GM12878 (cell line): ENCODE data around the gene CNN1. TPM values are rescaled to one million over a fixed set of nuclear protein-coding genes. Genes with fewer than 3 reads are reported as not detected.

ENCODE experiments used
- E2F4 ChIP-seq: IDR thresholded peaks from 2 replicates; pipeline ENCODE4 v1.6.1; 2012; ENCODE audit warnings: low read depth, low read length, improper control_type of control experiment
- HCFC1 ChIP-seq: fragments of 150-350 bp; IDR thresholded peaks from 2 replicates; pipeline ENCODE4 v1.6.1; 2014; ENCODE audit warnings: low read length
- HDGF ChIP-seq: fragments of 450-650 bp; IDR thresholded peaks from 2 replicates; pipeline ENCODE4 v1.6.1; 2016; ENCODE audit warnings: antibody characterized with exemption
- RELA ChIP-seq: fragments of 450-650 bp; IDR thresholded peaks from 2 replicates; pipeline ENCODE4 v1.8.0; 2014; ENCODE audit warnings: borderline replicate concordance; ENCODE audit not compliant: partially characterized antibody
- SRF ChIP-seq, 2 experiments: IDR thresholded peaks; 2 replicates each; pipeline ENCODE4 v1.6.1; 2011; ENCODE audit warnings: low read depth in 2 of 2, low read length in 2 of 2, mild to moderate bottlenecking in 1 of 2, moderate library complexity in 1 of 2
- TCF3 ChIP-seq: IDR thresholded peaks from 2 replicates; pipeline ENCODE4 v1.6.1; 2012; ENCODE audit warnings: low read depth, mild to moderate bottlenecking, low read length, borderline replicate concordance; ENCODE audit not compliant: insufficient read depth
- ZNF592 ChIP-seq: fragments of 450-650 bp; IDR thresholded peaks from 2 replicates; pipeline ENCODE4 v1.6.1; 2017; ENCODE audit warnings: mild to moderate bottlenecking, moderate library complexity
- polyA plus RNA-seq, 11 experiments: library from polyadenylated mRNA; depleted of rRNA in 4 of 11; unstranded in 6 of 11; stranded (reverse) in 5 of 11; fragments of >200 nt; fragmentation: Nextera tagmentation in 4 of 11; fragmentation: Illumina TruSeq in 1 of 11; extraction: Ambion mirVana in 4 of 11; extraction: Trizol in 1 of 11; gene quantifications; 1 replicate in 1 of 11; 2 replicates in 10 of 11; pipeline versions ENCODE4 v1.2.1 to v1.2.3, GENCODE V29; 2011 to 2016; ENCODE audit warnings: inconsistent platforms in 2 of 11, missing spikeins in 2 of 11, low read depth in 1 of 11
- total RNA-seq, 4 experiments: library from RNA; depleted of rRNA in 3 of 4; stranded (reverse); fragments of >200 nt in 3 of 4; fragmentation: Illumina TruSeq in 1 of 4; extraction: Trizol in 1 of 4; gene quantifications; 2 replicates each; pipeline versions ENCODE4 v1.2.1 to v1.2.3, GENCODE V29; 2013 to 2021

Gene CNN1
- total and polyA plus RNA-seq, 10 of the 15 experiments (the other 5 are each of a cell fraction or from before 2014, with no cell fraction given) = 0.03 to 0.58 (median 0.22) TPM; not detected in 1

- TF ChIP-seq TCF3 = no peak
- no peak for TF ChIP-seq RELA
- peak; percentile 40; the same call in 1 of the 2 replicates for TF ChIP-seq HCFC1
- peak; percentile 81 for TF ChIP-seq HDGF
- TF ChIP-seq E2F4 = no peak
- no peak for TF ChIP-seq ZNF592
- TF ChIP-seq SRF (IDR thresholded peaks at IDR 0.05; ENCODE audit: low read depth in 2 of 2, low read length in 2 of 2) = peak in 1 of 2 experiments; percentile 66; a peak in 1 of 4 replicates
Measured at GRCh38 chr19:11535792-11536595, 2.7 kb upstream of the CNN1 start (continued).
